Right lobe of liver (tissue), 4 donors: Measurements from ENCODE around the gene LIMK2.

ENCODE experiments used
- CTCF ChIP-seq, 4 donors: fragments of 200-600 bp in 3 of 4; fragments of 450-650 bp in 1 of 4; IDR thresholded peaks; one replicate each; pipeline versions ENCODE4 v1.5.1 to v1.8.0; 2016 to 2022; ENCODE audit warnings: antibody characterized with exemption in 4 of 4, mild to moderate bottlenecking in 2 of 4
- POLR2A ChIP-seq: fragments of 450-650 bp; IDR thresholded peaks from one replicate; pipeline ENCODE4 v1.6.1; 2017; ENCODE audit warnings: antibody characterized with exemption, mild to moderate bottlenecking
- donor health status: DM: no; HTN: no; CAD: no.
- donor health status: DM: no; HTN: no; CAD: no.
- donor health status: DM: no; HTN: yes; CAD: no.

GRCh38 chr22:31212783-31213629 is 908 bp downstream of the LIMK2 start:
- TF ChIP-seq CTCF (IDR thresholded peaks at IDR 0.05) (no peak), POLR2A (no peak)
